Activated CD8-positive, alpha-beta memory T cell treated with anti-CD3 and anti-CD28 coated beads, Interleukin-2, amount 10 ng/mL, durations not matched to agents 7 days and 5 days (primary cell): ENCODE data around the gene ZNF549. TPM values are rescaled to one million over a fixed set of nuclear protein-coding genes. Genes with fewer than 3 reads are reported as not detected.
"Not testable (repeated sequence)": the region's sequence is repeated elsewhere in the genome, so short reads cannot be mapped to it uniquely, and the experiment has no call there.

Experiments used
- ATAC-seq: fragments of 150-1000 bp; cut with Tn5 transposase; one replicate; pipeline ENCODE4 v1.10.0; 2021; ENCODE audit warnings: moderate library complexity
- CTCF ChIA-PET: fragments of 350-600 bp; sonication (Branson Sonifier 250); formaldehyde crosslinking; loops from one replicate; lab custom pipeline; 2021; ENCODE audit warnings: antibody characterized with exemption; lab: Charles Lee
- DNase-seq: peaks from one replicate; pipeline ENCODE4 v3.0.0-alpha.2; 2020
- H3K27ac Mint-ChIP-seq: one replicate; pipeline ENCODE4 v1.8.0; 2021; ENCODE audit warnings: mild to moderate bottlenecking, mixed read lengths
- H3K27me3 Mint-ChIP-seq: one replicate; pipeline ENCODE4 v1.8.0; 2021; ENCODE audit warnings: mixed read lengths
- H3K36me3 Mint-ChIP-seq: one replicate; pipeline ENCODE4 v1.8.0; 2021; ENCODE audit warnings: mild to moderate bottlenecking, mixed read lengths
- H3K4me1 Mint-ChIP-seq: one replicate; pipeline ENCODE4 v1.8.0; 2021; ENCODE audit warnings: mixed read lengths
- H3K4me3 Mint-ChIP-seq: one replicate; pipeline ENCODE4 v1.8.0; 2021; ENCODE audit warnings: mild to moderate bottlenecking, moderate library complexity, mixed read lengths
- H3K9me3 Mint-ChIP-seq: one replicate; pipeline ENCODE4 v1.8.0; 2022; ENCODE audit warnings: low read depth, mixed read lengths
- total RNA-seq, 2 experiments: library from RNA; stranded (reverse); gene quantifications; one replicate each; pipeline ENCODE4 v1.2.3, GENCODE V29; 2021

The ZNF549 gene
- total RNA-seq: 1 to 10 TPM; 6.6 to 6.7 TPM

DNA sequence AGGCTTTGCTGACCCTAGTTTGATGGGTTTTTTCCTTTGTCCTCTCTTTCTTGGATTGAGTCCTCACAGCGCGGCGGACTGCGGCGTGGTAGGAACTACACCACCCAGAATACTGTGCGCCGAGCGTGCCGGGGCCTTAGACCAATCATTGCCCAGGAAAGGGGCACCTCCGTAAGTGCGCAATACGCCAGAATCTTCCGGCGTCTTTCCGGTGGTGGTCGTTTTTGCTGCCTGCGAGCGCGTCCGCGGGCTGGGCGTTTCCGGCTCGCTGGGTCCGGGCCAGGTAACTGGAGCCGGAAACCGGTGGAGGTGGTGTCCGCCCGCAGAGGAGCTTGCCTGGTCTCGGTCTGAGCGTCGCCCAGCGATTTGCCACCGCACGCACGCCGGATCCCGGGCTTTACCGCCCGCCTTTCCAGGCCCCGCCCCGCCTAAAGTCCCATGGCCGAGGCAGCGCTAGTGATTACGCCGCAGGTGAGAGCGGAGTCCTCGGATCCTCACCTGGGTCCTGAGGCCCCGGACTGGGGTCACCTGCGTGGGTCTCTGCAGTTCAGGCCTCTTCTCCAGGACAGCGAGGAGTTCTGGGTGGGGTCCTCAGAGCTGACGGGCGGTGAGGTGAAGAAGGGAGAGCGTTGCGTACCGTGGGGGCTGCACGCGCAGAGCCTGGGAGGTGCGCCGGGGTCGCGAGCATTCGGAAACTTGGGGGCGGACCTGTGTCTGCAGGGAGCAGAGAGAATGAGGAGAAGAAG lies at the start of gene ZNF549:
ZNF549 (plus strand) TSS at position 221 of the 746 bp plus-strand sequence; CDS start at position 439, 218 bp downstream.
- ATAC-seq (peak; percentile 99), DNase-seq (peak; percentile 95)
- CTCF ChIA-PET: no interaction called here

DNA sequence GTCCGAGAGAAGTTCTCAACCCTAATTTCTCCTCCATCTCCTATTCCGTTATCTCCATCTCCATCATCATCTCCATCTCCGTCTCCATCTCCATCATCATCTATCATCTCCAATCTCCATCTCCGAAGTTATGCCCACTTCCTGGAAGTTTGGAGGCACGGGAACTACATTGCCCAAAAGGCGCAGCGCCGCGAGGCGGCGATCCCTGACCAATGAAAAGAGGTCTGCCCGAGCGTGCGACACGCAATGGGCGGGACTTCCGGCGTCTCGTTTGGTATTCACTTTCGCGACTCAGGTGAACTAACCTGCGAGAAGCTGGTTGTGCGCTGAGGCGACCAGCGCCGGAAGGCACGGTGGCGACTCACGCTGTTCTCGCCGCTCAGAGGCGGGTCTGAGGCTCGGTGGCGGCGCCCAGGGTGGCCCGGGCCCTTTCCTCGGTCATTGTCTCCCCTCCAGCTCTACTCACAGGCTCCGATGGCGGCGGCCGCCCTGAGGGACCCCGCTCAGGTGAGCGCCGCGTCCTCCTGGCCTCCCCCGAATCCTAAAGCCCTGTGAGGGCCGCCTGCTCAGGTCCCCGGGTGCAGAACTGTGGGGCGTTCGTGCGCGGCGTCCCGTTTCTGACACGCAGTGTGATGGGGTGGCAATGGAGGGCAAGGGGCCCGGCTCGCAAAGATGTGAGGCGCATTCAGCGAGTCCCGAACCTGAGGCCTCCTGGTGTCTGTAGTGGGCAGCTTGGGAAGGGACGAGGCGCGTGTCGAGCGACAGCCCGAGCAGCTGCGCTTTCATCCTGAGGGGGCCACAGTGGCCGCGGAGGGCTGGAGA lies 39.5 kb upstream of the ZNF549 start, which contains the start of gene ZNF419:
ZNF419 (plus strand) TSS at position 274 of the 822 bp plus-strand sequence; CDS start at position 475, 201 bp downstream.
- H3K4me1 Mint-ChIP-seq: peaks cover 12% of the 10 kb centered on the region
- H3K9me3 Mint-ChIP-seq: peaks cover 17% of the 10 kb centered on the region
- ATAC-seq (peak; percentile 97), DNase-seq (peak; percentile 94)
- CTCF ChIA-PET: interaction anchor here (1.0 to 1.2 kb wide), 3 partner anchors 9 to 10 kb away, joined by 3 to 5 read pairs (median 5); partner anchors contain the start of gene ZNF772
- H3K27me3 Mint-ChIP-seq: not testable (repeated sequence)
- H3K36me3 Mint-ChIP-seq: peaks cover 48% of the 10 kb centered on the region
- H3K27ac Mint-ChIP-seq: peak within 1 kb of the TSS; percentile 64
- peak within 1 kb of the TSS; percentile 62 for H3K4me3 Mint-ChIP-seq

More for the DNA sequence above, at the start of gene ZNF549:
- peak within 1 kb of the TSS; percentile 88 for H3K27ac Mint-ChIP-seq
- peak within 1 kb of the TSS; percentile 94 for H3K4me3 Mint-ChIP-seq
- peaks cover 26% of the 10 kb centered on the region for H3K9me3 Mint-ChIP-seq
- H3K36me3 Mint-ChIP-seq: peaks cover 42% of the 10 kb centered on the region
- H3K4me1 Mint-ChIP-seq: peaks cover 17% of the 10 kb centered on the region
- H3K27me3 Mint-ChIP-seq: no peaks in the 10 kb centered on the region

DNA sequence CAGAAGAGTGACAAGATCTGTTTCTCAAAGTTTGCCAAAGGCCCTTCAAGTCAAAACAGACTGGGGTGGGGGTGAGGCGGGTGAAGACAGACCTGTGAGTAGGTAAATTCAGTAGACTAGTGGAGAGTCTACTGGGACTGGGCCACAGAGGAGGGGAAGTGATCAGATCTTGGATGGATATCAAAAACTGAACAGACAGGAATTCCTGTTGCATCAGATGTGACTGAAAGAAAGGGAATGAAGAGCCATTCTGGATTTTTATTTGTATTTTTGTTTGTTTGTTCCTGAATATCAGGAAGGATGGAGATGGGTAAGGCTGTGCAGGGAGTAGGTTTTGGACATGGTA lies 38.9 kb upstream of the ZNF549 start:
- ATAC-seq, H3K27me3 Mint-ChIP-seq, H3K27ac Mint-ChIP-seq, CTCF ChIA-PET, DNase-seq: not testable (repeated sequence)
- Mint-ChIP-seq H3K9me3 (peaks cover 17% of the 10 kb centered on the region), H3K4me3 (peak overlapping the region; percentile 62), H3K4me1 (peaks cover 12% of the 10 kb centered on the region), H3K36me3 (peaks cover 54% of the 10 kb centered on the region)

DNA sequence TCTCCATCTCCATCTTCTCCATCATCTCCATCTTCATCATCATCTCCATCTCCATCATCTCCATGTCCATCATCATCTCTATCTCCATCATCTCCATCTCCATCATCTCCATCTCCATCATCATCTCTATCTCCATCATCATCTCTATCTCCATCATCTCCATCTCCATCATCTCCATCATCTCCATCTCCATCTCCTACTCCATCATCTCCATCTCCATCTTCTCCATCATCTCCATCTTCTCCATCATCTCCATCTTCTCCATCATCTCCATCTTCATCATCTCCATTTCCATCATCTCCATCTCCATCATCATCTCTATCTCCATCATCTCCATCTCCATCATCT lies 27.9 kb upstream of the ZNF549 start:
- peaks cover 58% of the 10 kb centered on the region for H3K36me3 Mint-ChIP-seq
- H3K27me3 Mint-ChIP-seq, ATAC-seq, DNase-seq, CTCF ChIA-PET: not testable (repeated sequence)
- peak overlapping the region; percentile 92 for H3K27ac Mint-ChIP-seq
- peak overlapping the region; percentile 77 for H3K4me3 Mint-ChIP-seq
- H3K4me1 Mint-ChIP-seq: peaks cover 17% of the 10 kb centered on the region
- H3K9me3 Mint-ChIP-seq: peaks cover 37% of the 10 kb centered on the region

DNA sequence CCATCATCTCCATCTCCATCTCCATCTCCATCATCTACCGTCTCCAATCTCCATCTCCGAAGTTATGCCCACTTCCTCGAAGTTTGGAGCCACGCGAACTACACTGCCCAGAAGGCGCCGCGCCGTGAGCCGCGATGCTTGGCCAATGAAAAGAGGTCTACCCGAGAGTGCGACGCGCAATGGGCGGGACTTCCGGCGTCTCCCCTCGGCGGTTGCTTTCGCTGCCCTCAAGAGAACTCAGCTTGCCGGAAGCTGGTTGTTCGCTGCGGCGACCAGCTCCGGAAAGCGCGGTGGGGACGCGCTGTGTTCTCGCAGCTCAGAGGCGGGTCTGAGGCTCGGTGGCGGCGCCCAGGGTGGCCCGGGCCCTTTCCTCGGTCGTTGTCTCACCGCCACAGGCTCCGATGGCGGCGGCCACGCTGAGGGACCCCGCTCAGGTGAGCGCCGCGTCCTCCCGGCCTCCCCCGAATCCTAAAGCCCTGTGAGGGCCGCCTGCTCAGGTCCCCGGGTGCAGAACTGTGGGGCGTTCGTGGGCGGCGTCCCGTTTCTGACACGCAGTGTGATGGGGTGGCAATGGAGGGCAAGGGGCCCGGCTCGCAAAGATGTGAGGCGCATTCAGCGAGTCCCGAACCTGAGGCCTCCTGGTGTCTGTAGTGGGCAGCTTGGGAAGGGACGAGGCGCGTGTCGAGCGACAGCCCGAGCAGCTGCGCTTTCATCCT lies 27.3 kb upstream of the ZNF549 start, which contains the start of gene ZNF773:
ZNF773 (plus strand) TSS at position 259 of the 716 bp plus-strand sequence; CDS start at position 402, 143 bp downstream.
- Mint-ChIP-seq H3K36me3 (peaks cover 58% of the 10 kb centered on the region), H3K27ac (peak within 1 kb of the TSS; percentile 92), H3K9me3 (peaks cover 35% of the 10 kb centered on the region), H3K4me3 (peak within 1 kb of the TSS; percentile 77), H3K4me1 (peaks cover 17% of the 10 kb centered on the region)
- DNase-seq (peak; percentile 98), ATAC-seq (peak; percentile 96)
- H3K27me3 Mint-ChIP-seq, CTCF ChIA-PET: not testable (repeated sequence)

DNA sequence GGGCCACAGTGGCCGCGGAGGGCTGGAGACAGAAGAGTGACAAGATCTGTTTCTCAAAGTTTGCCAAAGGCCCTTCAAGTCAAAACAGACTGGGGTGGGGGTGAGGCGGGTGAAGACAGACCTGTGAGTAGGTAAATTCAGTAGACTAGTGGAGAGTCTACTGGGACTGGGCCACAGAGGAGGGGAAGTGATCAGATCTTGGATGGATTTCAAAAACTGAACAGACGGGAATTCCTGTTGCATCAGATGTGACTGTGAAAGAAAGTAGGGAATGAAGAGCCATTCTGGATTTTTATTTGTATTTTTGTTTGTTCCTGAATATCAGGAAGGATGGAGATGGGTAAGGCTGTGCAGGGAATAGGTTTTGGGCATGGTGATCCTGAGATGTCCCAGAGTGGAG lies 26.8 kb upstream of the ZNF549 start:
- H3K36me3 Mint-ChIP-seq: peaks cover 59% of the 10 kb centered on the region
- H3K4me1 Mint-ChIP-seq: peaks cover 17% of the 10 kb centered on the region
- ATAC-seq, DNase-seq, H3K27me3 Mint-ChIP-seq, CTCF ChIA-PET: not testable (repeated sequence)
- peak overlapping the region; percentile 77 for H3K4me3 Mint-ChIP-seq
- H3K9me3 Mint-ChIP-seq: peaks cover 35% of the 10 kb centered on the region
- H3K27ac Mint-ChIP-seq: peak overlapping the region; percentile 79

DNA sequence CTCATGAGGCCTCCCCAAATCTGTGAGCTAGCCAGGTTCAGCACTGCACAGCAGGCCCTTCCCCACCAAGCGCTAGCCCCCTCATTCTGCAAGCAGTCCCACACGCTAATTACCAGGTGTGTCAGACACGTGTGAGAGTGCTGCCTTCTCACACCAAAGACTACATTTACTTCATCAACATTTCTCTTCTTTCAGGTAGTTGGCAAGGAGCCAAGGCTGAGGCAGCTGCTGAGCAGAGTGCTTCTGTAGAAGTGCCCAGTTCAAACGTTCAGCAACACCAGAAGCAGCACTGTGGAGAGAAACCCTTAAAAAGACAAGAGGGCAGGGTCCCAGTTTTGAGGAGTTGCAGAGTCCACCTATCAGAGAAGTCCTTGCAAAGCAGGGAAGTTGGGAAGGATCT lies 21.0 kb upstream of the ZNF549 start:
- Mint-ChIP-seq H3K27me3 (no peaks in the 10 kb centered on the region), H3K4me1 (peaks cover 3% of the 10 kb centered on the region), H3K4me3 (no peak overlapping the region), H3K36me3 (peaks cover 73% of the 10 kb centered on the region), H3K9me3 (peaks cover 43% of the 10 kb centered on the region), H3K27ac (no peak overlapping the region)
- CTCF ChIA-PET: no interaction called here
- ATAC-seq (no peak), DNase-seq (no peak)

DNA sequence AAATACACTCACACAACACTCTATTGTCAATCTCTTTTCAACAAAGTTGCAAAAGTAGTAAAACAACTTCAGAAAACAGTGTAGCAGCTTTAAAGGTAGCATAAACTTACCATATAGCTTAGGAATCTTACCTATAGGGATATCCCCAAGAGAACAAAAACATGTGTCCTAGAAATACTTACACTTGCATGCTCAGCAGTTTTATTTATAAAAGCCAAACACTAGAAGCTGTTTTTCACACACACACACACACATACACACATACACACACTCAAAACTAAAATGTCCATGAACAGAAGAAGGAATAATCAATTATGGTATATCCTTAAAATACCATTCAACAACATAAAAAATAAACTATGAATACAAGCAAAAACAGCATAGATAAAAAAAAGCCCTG lies 15.7 kb upstream of the ZNF549 start:
- Mint-ChIP-seq H3K9me3 (peaks cover 54% of the 10 kb centered on the region), H3K27ac (no peak overlapping the region), H3K36me3 (peaks cover 71% of the 10 kb centered on the region), H3K27me3 (no peaks in the 10 kb centered on the region), H3K4me1 (no peaks in the 10 kb centered on the region), H3K4me3 (no peak overlapping the region)
- CTCF ChIA-PET: no interaction called here
- DNase-seq (no peak), ATAC-seq (no peak)

DNA sequence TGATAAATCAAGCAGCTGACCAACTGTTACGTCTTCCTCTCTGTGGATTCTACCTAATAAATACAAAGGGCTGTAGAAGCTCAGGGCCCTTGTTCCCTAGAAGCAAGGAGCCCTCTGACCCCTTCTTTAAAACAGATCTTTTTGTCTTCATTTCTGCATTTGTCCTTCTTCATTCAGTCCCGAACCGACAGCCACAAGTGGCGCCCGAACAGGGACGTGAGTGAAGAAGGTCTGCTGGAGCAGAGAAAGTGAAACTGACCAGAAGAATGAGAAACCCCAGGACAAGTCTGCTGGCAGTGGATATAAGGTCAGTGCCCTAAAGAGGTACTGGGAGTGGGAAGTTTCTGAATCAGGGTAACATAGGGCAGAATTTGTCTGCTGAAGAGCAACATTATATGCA lies 14.3 kb upstream of the ZNF549 start:
- Mint-ChIP-seq H3K4me3 (no peak overlapping the region), H3K9me3 (peaks cover 55% of the 10 kb centered on the region), H3K4me1 (no peaks in the 10 kb centered on the region), H3K27ac (no peak overlapping the region), H3K27me3 (no peaks in the 10 kb centered on the region), H3K36me3 (peaks cover 66% of the 10 kb centered on the region)
- ATAC-seq (no peak), DNase-seq (no peak)
- CTCF ChIA-PET: no interaction called here

DNA sequence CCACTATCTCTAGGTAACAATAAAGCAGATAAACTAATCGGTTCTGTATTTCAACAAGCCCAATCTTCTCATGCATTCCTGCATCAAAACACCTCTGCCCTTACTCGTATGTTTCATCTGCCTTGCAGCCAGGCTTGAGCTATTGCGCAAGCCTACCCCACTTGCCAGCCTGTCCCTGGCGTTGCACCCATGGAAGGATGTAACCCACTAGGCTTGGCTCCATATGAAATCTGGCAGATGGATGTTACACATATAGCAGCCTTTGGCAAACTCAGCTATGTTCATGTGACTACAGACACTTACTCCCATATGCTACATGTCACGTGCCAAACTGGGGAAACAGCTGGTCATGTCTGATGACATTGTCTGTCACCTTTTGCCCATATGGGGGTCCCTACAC lies 11.9 kb upstream of the ZNF549 start:
- DNase-seq (no peak), ATAC-seq (no peak)
- Mint-ChIP-seq H3K27ac (no peak overlapping the region), H3K9me3 (peaks cover 45% of the 10 kb centered on the region), H3K4me3 (no peak overlapping the region), H3K4me1 (no peaks in the 10 kb centered on the region), H3K27me3 (no peaks in the 10 kb centered on the region), H3K36me3 (peaks cover 56% of the 10 kb centered on the region)
- CTCF ChIA-PET: no interaction called here

DNA sequence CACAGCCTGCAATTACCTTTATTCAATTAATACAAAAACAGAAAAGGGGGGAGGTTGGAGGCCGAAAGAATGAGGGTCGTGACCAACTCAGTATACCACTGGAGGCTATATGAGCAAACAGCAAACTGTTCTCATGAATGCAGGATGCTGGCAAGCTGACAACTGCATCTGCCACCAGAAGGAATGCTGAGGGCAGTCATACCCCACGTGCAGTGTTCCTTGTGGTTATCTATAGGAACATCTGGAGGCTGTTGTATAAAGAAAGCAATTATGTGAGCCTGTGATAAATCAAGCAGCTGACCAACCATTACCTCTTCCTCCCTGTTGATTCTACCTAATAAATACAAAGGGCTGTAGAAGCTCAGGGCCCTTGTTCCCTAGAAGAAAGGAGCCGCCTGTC lies 9.1 kb upstream of the ZNF549 start:
- H3K27ac Mint-ChIP-seq, DNase-seq, CTCF ChIA-PET, ATAC-seq, H3K4me3 Mint-ChIP-seq, H3K4me1 Mint-ChIP-seq, H3K27me3 Mint-ChIP-seq: not testable (repeated sequence)
- Mint-ChIP-seq H3K36me3 (peaks cover 43% of the 10 kb centered on the region), H3K9me3 (peaks cover 37% of the 10 kb centered on the region)

DNA sequence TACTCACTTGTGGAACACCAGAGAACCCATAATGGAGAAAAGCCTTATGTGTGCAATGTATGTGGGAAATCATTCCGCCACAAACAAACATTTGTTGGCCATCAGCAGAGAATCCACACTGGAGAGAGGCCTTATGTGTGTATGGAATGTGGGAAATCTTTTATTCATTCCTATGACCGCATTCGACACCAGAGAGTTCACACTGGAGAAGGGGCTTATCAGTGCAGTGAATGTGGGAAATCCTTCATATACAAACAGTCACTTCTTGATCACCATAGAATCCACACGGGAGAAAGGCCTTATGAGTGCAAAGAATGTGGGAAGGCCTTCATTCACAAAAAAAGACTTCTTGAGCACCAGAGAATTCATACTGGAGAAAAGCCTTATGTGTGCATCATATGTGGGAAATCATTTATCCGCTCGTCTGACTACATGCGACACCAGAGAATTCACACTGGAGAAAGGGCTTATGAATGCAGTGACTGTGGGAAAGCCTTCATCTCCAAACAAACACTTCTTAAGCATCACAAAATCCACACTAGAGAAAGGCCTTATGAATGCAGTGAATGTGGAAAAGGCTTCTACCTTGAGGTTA lies 10.9 kb downstream of the ZNF549 start:
- CTCF ChIA-PET: no interaction called here
- peaks cover 58% of the 10 kb centered on the region for H3K9me3 Mint-ChIP-seq
- H3K36me3 Mint-ChIP-seq: peaks cover 92% of the 10 kb centered on the region
- ATAC-seq (no peak), DNase-seq (no peak)
- H3K4me1 Mint-ChIP-seq: no peaks in the 10 kb centered on the region
- H3K4me3 Mint-ChIP-seq: no peak overlapping the region
- no peak overlapping the region for H3K27ac Mint-ChIP-seq
- no peaks in the 10 kb centered on the region for H3K27me3 Mint-ChIP-seq

DNA sequence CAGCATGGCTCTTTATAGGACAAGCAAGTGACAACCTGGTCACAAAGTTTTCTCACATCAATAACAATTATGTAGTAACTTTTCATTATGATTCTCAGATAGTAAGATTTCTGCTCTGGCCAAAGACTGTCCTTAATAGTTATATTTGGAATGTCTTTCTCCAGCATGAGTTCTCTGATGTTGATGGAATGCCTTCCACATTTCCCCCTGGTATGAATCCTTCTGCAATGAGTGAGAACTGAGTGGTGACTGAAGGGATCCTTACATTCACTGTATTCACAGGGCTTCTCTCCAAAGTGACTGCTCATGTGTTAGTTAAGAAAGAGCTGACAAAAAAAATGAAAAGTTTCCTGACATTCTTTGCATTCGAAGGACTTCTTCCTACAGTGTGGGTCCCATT lies 19.4 kb downstream of the ZNF549 start:
- no peak overlapping the region for H3K27ac Mint-ChIP-seq
- DNase-seq (no peak), ATAC-seq (no peak)
- peaks cover 93% of the 10 kb centered on the region for H3K36me3 Mint-ChIP-seq
- no peaks in the 10 kb centered on the region for H3K4me1 Mint-ChIP-seq
- H3K9me3 Mint-ChIP-seq: peaks cover 57% of the 10 kb centered on the region
- H3K4me3 Mint-ChIP-seq: no peak overlapping the region
- H3K27me3 Mint-ChIP-seq: no peaks in the 10 kb centered on the region
- CTCF ChIA-PET: no interaction called here
